Lower lobe of right lung (tissue), 2 donors: ENCODE results near the gene MAML3. TPM values are rescaled to one million over a fixed set of nuclear protein-coding genes. Genes with fewer than 3 reads are reported as not detected.
A peak's percentile ranks its signal among the peaks of the same experiment; 100 is the strongest.

Experiments
- ATAC-seq, 2 donors: fragments of 200-7000 bp; cut with Tn5 transposase; one replicate each; pipeline ENCODE4 v1.9.1; 2020 to 2022; ENCODE audit warnings: mild to moderate bottlenecking in 2 of 2, moderate library complexity in 2 of 2
- DNase-seq: peaks from one replicate; pipeline ENCODE4 v3.0.0-alpha.2; 2020
- H3K27ac ChIP-seq: fragments of 200-600 bp; one replicate; pipeline ENCODE4 v1.8.0; 2022
- H3K27me3 ChIP-seq: fragments of 200-600 bp; one replicate; pipeline ENCODE4 v1.8.0; 2022; ENCODE audit warnings: low read depth
- H3K36me3 ChIP-seq: fragments of 200-600 bp; one replicate; pipeline ENCODE4 v1.8.0; 2022; ENCODE audit warnings: mild to moderate bottlenecking
- H3K4me1 ChIP-seq: fragments of 200-600 bp; one replicate; pipeline ENCODE4 v1.8.0; 2022
- H3K4me3 ChIP-seq: fragments of 200-600 bp; one replicate; pipeline ENCODE4 v1.8.0; 2022; ENCODE audit warnings: mild to moderate bottlenecking
- H3K9me3 ChIP-seq: fragments of 200-600 bp; one replicate; pipeline ENCODE4 v1.8.0; 2022
- CTCF ChIP-seq: fragments of 200-600 bp; IDR thresholded peaks from one replicate; pipeline ENCODE4 v1.8.0; 2022; ENCODE audit warnings: antibody characterized with exemption, mild to moderate bottlenecking
- intact Hi-C: fragments of 100-400 bp; cut with DNase I; formaldehyde crosslinking; loops from one replicate; pipeline ENCODE4 v1.11.0; 2022
- total RNA-seq: library from RNA; stranded (reverse); fragmentation: NEBNext Ultra II Directional; extraction: Animal tissue kit (Norgen Biotek cat#: 25700); gene quantifications from one replicate; pipeline ENCODE4 v1.2.1, GENCODE V29; 2021
- donor health status: DM: no; HTN: yes; CAD: no; lungs with severe emphysema.

MAML3 gene
- total RNA-seq, 1 donor from 2014 or later: 12.5 TPM

GRCh38 chr4:139770361-139770760 lies 383.6 kb downstream of the MAML3 start:
- TF ChIP-seq CTCF: no peak
- H3K27me3 ChIP-seq: no peaks in the 10 kb centered on the region
- peak; percentile 35 to 55 for ATAC-seq
- no peaks in the 10 kb centered on the region for H3K9me3 ChIP-seq
- no peak overlapping the region for H3K27ac ChIP-seq
- no peaks in the 10 kb centered on the region for H3K36me3 ChIP-seq
- no peak for DNase-seq
- peaks cover 2% of the 10 kb centered on the region for H3K4me1 ChIP-seq
- intact Hi-C loops: no loop called here
- no peak overlapping the region for H3K4me3 ChIP-seq

- TF ChIP-seq CTCF: no peak
- H3K27me3 ChIP-seq: no peaks in the 10 kb centered on the region
- no peak overlapping the region for H3K4me3 ChIP-seq
- intact Hi-C loops: no loop called here
- H3K36me3 ChIP-seq: no peaks in the 10 kb centered on the region
- no peak for ATAC-seq
- no peak for DNase-seq
- no peak overlapping the region for H3K27ac ChIP-seq
- H3K9me3 ChIP-seq: no peaks in the 10 kb centered on the region
- peaks cover 12% of the 10 kb centered on the region for H3K4me1 ChIP-seq
Observed at GRCh38 chr4:139769364-139769763, 384.6 kb downstream of the MAML3 start.

- no peaks in the 10 kb centered on the region for H3K36me3 ChIP-seq
- no peak for ATAC-seq
- H3K4me1 ChIP-seq: peaks cover 17% of the 10 kb centered on the region
- H3K27ac ChIP-seq: no peak overlapping the region
- TF ChIP-seq CTCF: peak; percentile 21
- H3K4me3 ChIP-seq: no peak overlapping the region
- H3K27me3 ChIP-seq: no peaks in the 10 kb centered on the region
- intact Hi-C loops: no loop called here
- no peaks in the 10 kb centered on the region for H3K9me3 ChIP-seq
- no peak for DNase-seq
Observed at GRCh38 chr4:139768896-139769295, 385.1 kb downstream of the MAML3 start.

GRCh38 chr4:139768366-139768765 lies 385.6 kb downstream of the MAML3 start:
- Histone ChIP-seq H3K27me3 (no peaks in the 10 kb centered on the region), H3K27ac (no peak overlapping the region), H3K4me1 (peaks cover 22% of the 10 kb centered on the region), H3K36me3 (no peaks in the 10 kb centered on the region), H3K9me3 (no peaks in the 10 kb centered on the region), H3K4me3 (no peak overlapping the region)
- intact Hi-C loops: no loop called here
- DNase-seq: no peak
- ATAC-seq: no peak
- no peak for TF ChIP-seq CTCF

GRCh38 chr4:139767585-139767984 lies 386.4 kb downstream of the MAML3 start:
- TF ChIP-seq CTCF: no peak
- Histone ChIP-seq H3K9me3 (no peaks in the 10 kb centered on the region), H3K27ac (no peak overlapping the region), H3K4me3 (no peak overlapping the region), H3K36me3 (no peaks in the 10 kb centered on the region), H3K27me3 (no peaks in the 10 kb centered on the region), H3K4me1 (peaks cover 30% of the 10 kb centered on the region)
- intact Hi-C loops: no loop called here
- ATAC-seq: no peak
- DNase-seq: no peak

GRCh38 chr4:139767168-139767567 lies 386.8 kb downstream of the MAML3 start:
- Histone ChIP-seq H3K4me1 (peaks cover 34% of the 10 kb centered on the region), H3K9me3 (no peaks in the 10 kb centered on the region), H3K27ac (no peak overlapping the region), H3K27me3 (no peaks in the 10 kb centered on the region), H3K36me3 (no peaks in the 10 kb centered on the region), H3K4me3 (no peak overlapping the region)
- DNase-seq (no peak), ATAC-seq (no peak)
- no peak for TF ChIP-seq CTCF
- intact Hi-C loops: no loop called here
